Endodermal cell (in vitro differentiated cells): ENCODE results near the gene LRRC25. TPM values are rescaled to one million over a fixed set of nuclear protein-coding genes. Genes with fewer than 3 reads are reported as not detected.

ENCODE experiments used
- DNase-seq: peaks from one replicate; pipeline ENCODE4 v3.0.0-alpha.2; 2017
- H3K27ac ChIP-seq: 2 replicates; pipeline ENCODE4 v1.5.1; 2013; ENCODE audit warnings: mild to moderate bottlenecking, low read depth, low read length, moderate library complexity
- H3K27me3 ChIP-seq: 2 replicates; pipeline ENCODE4 v1.6.1; 2013; ENCODE audit warnings: mild to moderate bottlenecking, low read length, moderate library complexity; ENCODE audit not compliant: insufficient read depth, control insufficient read depth, poor library complexity, severe bottlenecking
- H3K36me3 ChIP-seq: 2 replicates; pipeline ENCODE4 v1.7.0; 2013; ENCODE audit warnings: mild to moderate bottlenecking, low read length, moderate library complexity; ENCODE audit not compliant: control insufficient read depth, insufficient read depth
- H3K4me1 ChIP-seq: one replicate; pipeline ENCODE4 v1.7.0; 2013; ENCODE audit warnings: low read length; ENCODE audit not compliant: control insufficient read depth, insufficient read depth
- H3K4me3 ChIP-seq: 2 replicates; pipeline ENCODE4 v1.5.1; 2013; ENCODE audit warnings: mild to moderate bottlenecking, low read length, moderate library complexity
- H3K9ac ChIP-seq: 2 replicates; pipeline ENCODE4 v1.6.1; 2013; ENCODE audit warnings: mild to moderate bottlenecking, low read length, moderate library complexity; ENCODE audit not compliant: poor library complexity, severe bottlenecking; ENCODE audit errors: extremely low read depth
- H3K9me3 ChIP-seq: 2 replicates; pipeline ENCODE4 v1.6.1; 2013; ENCODE audit warnings: mild to moderate bottlenecking, low read length, moderate library complexity; ENCODE audit not compliant: control insufficient read depth
- H3K27ac Mint-ChIP-seq: 2 replicates; pipeline ENCODE4 v1.8.0; 2020; ENCODE audit warnings: mixed read lengths
- H3K27me3 Mint-ChIP-seq: 2 replicates; pipeline ENCODE4 v1.8.0; 2021; ENCODE audit warnings: mild to moderate bottlenecking, mixed read lengths; ENCODE audit not compliant: insufficient read depth
- H3K36me3 Mint-ChIP-seq: 2 replicates; pipeline ENCODE4 v1.8.0; 2020; ENCODE audit warnings: low read depth, mixed read lengths
- H3K4me1 Mint-ChIP-seq: 2 replicates; pipeline ENCODE4 v1.8.0; 2020; ENCODE audit warnings: mixed read lengths
- H3K4me3 Mint-ChIP-seq: 2 replicates; pipeline ENCODE4 v1.8.0; 2020; ENCODE audit warnings: mild to moderate bottlenecking, moderate library complexity, mixed read lengths
- H3K9me3 Mint-ChIP-seq: 2 replicates; pipeline ENCODE4 v1.8.0; 2020; ENCODE audit warnings: mild to moderate bottlenecking, mixed read lengths
- CTCF ChIP-seq: fragments of 200-600 bp; sonication (generic); conservative IDR thresholded peaks from 2 replicates; pipeline ENCODE4 v1.5.0; 2021; ENCODE audit warnings: antibody characterized with exemption, mild to moderate bottlenecking
- whole genome bisulfite sequencing, 2 experiments: methylation state at CpG; one replicate each; pipeline versions ENCODE4 v1.1.5 to v1.1.7; 2013; ENCODE audit warnings: missing lambda C conversion rate in 2 of 2, mixed read lengths in 1 of 2; ENCODE audit not compliant: insufficient coverage in 1 of 2, insufficient read length in 1 of 2; 5-methylcytosine and 5-hydroxymethylcytosine counted together
- total RNA-seq, 2 donors: library from RNA; stranded (reverse); fragmentation: NEBNext Ultra II Directional in 1 of 2; extraction: Animal tissue kit (Norgen Biotek cat#: 25700) in 1 of 2; gene quantifications; 2 replicates in 1 of 2; 3 replicates in 1 of 2; pipeline ENCODE4 v1.2.1, GENCODE V29; 2021

LRRC25 gene
- total RNA-seq, 2 donors from 2014 or later, result not detected

DNA sequence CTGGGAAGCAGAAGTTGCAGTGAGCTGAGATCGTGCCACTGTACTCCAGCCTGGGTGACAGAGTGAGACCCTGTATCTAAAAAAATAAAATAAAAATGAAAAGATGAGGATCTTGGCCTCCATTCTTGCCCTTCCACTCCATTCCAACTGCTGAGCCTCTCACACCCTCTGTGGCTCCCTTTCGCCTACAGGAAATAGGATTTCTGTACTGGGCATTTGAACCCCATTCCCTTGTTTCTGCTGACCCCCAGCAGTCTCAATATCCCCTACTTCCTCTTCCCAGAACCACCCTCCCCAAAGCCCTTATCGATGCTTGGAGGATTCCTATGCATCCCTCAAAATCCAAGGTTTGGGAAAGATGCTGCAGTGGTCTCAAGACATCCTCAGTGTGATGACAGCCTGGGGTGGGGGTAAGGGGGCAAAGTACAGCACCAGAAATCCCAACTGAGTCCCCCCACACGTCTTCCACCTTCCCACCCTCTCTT lies 24.0 kb downstream of the LRRC25 start:
- no peaks in the 10 kb centered on the region for H3K36me3 Mint-ChIP-seq
- WGBS, 2 experiments, result 73 to 94% methylated on average over 3 of the region's 4 CpGs

GRCh38 chr19:18368504-18369222 lies 28.8 kb downstream of the LRRC25 start:
- H3K27ac Mint-ChIP-seq, result no peak overlapping the region

More for the DNA sequence above, 24.0 kb downstream of the LRRC25 start:
- Histone ChIP-seq H3K4me1 (peaks cover 7% of the 10 kb centered on the region), H3K4me3 (no peak overlapping the region), H3K36me3 (no peaks in the 10 kb centered on the region), H3K9me3 (no peaks in the 10 kb centered on the region), H3K27me3 (no peaks in the 10 kb centered on the region), H3K27ac (peak overlapping the region; percentile 70), H3K9ac (no peak overlapping the region)
- Mint-ChIP-seq H3K27me3 (no peaks in the 10 kb centered on the region), H3K4me3 (no peak overlapping the region), H3K27ac (peak overlapping the region; percentile 89), H3K9me3 (peaks cover 2% of the 10 kb centered on the region), H3K4me1 (peaks cover 16% of the 10 kb centered on the region)
- no peak for DNase-seq
- TF ChIP-seq CTCF, result no peak

GRCh38 chr19:18366021-18366435 lies 31.4 kb downstream of the LRRC25 start:
- no peak overlapping the region for H3K27ac Mint-ChIP-seq
- H3K27ac ChIP-seq, result peak overlapping the region; percentile 89

More at GRCh38 chr19:18368504-18369222, 28.8 kb downstream of the LRRC25 start:
- Mint-ChIP-seq H3K27me3 (no peaks in the 10 kb centered on the region), H3K36me3 (peaks cover 4% of the 10 kb centered on the region), H3K4me3 (no peak overlapping the region), H3K4me1 (peaks cover 15% of the 10 kb centered on the region), H3K9me3 (no peaks in the 10 kb centered on the region)
- Histone ChIP-seq H3K27me3 (no peaks in the 10 kb centered on the region), H3K4me1 (peaks cover 3% of the 10 kb centered on the region), H3K36me3 (no peaks in the 10 kb centered on the region), H3K9ac (no peak overlapping the region), H3K4me3 (no peak overlapping the region), H3K27ac (peak overlapping the region; percentile 90), H3K9me3 (no peaks in the 10 kb centered on the region)
- no peak for TF ChIP-seq CTCF
- no peak for DNase-seq
- 82 to 90% methylated on average over 10 to 15 of the region's 15 CpGs for WGBS, 2 experiments

More at GRCh38 chr19:18366021-18366435, 31.4 kb downstream of the LRRC25 start:
- H3K4me1 ChIP-seq, result peaks cover 3% of the 10 kb centered on the region
- Mint-ChIP-seq H3K9me3 (no peaks in the 10 kb centered on the region), H3K4me1 (peaks cover 12% of the 10 kb centered on the region), H3K36me3 (peaks cover 7% of the 10 kb centered on the region), H3K27me3 (no peaks in the 10 kb centered on the region), H3K4me3 (no peak overlapping the region)
- no peak for TF ChIP-seq CTCF
- no peaks in the 10 kb centered on the region for H3K9me3 ChIP-seq
- WGBS, 2 experiments, result 96 to 100% methylated on average over 2 of the region's 2 CpGs
- H3K9ac ChIP-seq, result no peak overlapping the region
- no peak for DNase-seq
- no peaks in the 10 kb centered on the region for H3K27me3 ChIP-seq
- no peak overlapping the region for H3K4me3 ChIP-seq
- H3K36me3 ChIP-seq, result no peaks in the 10 kb centered on the region
